ENCODE results near the gene PLEKHA7. TPM values are rescaled to one million over a fixed set of nuclear protein-coding genes. Genes with fewer than 3 reads are reported as not detected.

PLEKHA7 gene
- total RNA-seq, 1 experiment from 2014 or later, result 57.6 TPM

- peaks cover 71% of the 10 kb centered on the region for H3K4me1 Mint-ChIP-seq (ENCODE audit: low read depth, unreplicated experiment)
- TF ChIP-seq, protein P1, sequence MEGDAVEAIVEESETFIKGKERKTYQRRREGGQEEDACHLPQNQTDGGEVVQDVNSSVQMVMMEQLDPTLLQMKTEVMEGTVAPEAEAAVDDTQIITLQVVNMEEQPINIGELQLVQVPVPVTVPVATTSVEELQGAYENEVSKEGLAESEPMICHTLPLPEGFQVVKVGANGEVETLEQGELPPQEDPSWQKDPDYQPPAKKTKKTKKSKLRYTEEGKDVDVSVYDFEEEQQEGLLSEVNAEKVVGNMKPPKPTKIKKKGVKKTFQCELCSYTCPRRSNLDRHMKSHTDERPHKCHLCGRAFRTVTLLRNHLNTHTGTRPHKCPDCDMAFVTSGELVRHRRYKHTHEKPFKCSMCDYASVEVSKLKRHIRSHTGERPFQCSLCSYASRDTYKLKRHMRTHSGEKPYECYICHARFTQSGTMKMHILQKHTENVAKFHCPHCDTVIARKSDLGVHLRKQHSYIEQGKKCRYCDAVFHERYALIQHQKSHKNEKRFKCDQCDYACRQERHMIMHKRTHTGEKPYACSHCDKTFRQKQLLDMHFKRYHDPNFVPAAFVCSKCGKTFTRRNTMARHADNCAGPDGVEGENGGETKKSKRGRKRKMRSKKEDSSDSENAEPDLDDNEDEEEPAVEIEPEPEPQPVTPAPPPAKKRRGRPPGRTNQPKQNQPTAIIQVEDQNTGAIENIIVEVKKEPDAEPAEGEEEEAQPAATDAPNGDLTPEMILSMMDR (IDR thresholded peaks at IDR 0.05; ENCODE audit: insufficient read depth in 1 of 2, low read depth in 1 of 2, low read length in 1 of 2, severe bottlenecking in 1 of 2, unreplicated experiment in 1 of 2), result no peak
- intact Hi-C loops (cut with micrococcal nuclease; ENCODE audit: unreplicated experiment), result no loop called here
- H3K36me3 Mint-ChIP-seq (ENCODE audit: insufficient read depth, unreplicated experiment), result no peaks in the 10 kb centered on the region
- no peaks in the 10 kb centered on the region for H3K27me3 Mint-ChIP-seq (ENCODE audit: insufficient read depth, unreplicated experiment)
- ChIA-PET CTCF (interaction anchor here (1.1 kb wide), 1 partner anchor 80 kb away, joined by 3 read pairs; no protein-coding TSS in a partner anchor), POLR2A (no interaction called here)
- no TSS peak for BruUV-seq (replicated peaks)
- peak in 1 of 2 experiments; percentile 27 for DNase-seq
- Histone ChIP-seq H3K4me3 (ENCODE audit: low read depth, low read length) (no peak overlapping the region), H3K9me3 (no peaks in the 10 kb centered on the region), H3K4me1 (peaks cover 70% of the 10 kb centered on the region), H3K27me3 (replicated peaks; ENCODE audit: control insufficient read depth, insufficient read depth, low read length) (no peaks in the 10 kb centered on the region), H3K36me3 (ENCODE audit: control insufficient read depth, insufficient read depth, low read length) (no peaks in the 10 kb centered on the region)
- H3K4me3 Mint-ChIP-seq (ENCODE audit: unreplicated experiment), result no peak overlapping the region
- H3K9me3 Mint-ChIP-seq (ENCODE audit: unreplicated experiment), result no peaks in the 10 kb centered on the region
- no peak overlapping the region for H3K27ac Mint-ChIP-seq (ENCODE audit: unreplicated experiment)
Measured at GRCh38 chr11:16899708-16900303, 114.4 kb downstream of the PLEKHA7 start.

DNA sequence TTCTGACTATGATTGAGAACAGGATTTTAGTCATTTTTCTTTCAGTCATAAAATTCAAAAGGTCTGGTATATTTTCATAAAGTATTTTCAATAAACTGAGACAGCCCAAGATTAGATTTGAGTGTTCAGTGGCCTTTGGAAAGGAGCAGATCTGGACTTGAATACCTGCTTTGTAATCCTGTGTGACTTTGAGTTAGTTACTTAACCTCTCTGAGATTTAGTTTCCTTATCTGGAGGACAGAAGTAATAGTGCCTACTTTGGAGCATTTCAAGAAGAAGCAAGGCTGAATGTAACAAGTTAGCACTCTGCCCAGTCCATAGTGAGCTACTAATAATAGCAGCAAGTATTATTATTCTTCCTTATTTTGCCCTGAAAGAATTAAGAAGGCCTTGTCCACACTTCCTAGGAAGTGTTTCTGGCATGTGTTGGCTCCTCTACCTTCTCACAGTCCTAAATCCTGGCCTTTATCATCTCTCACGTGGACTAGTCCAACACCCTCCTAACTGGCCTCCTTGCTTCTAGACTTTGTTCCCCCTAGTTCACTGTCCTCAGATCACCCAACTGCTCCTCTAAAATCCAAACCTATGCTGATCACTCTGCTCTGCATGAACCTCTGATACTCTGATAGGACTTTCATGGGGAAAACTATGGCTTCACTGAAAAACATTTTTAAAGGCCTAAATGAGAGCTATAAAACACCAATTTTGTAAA, 115.8 kb downstream of the PLEKHA7 start:
- intact Hi-C loops (cut with micrococcal nuclease; ENCODE audit: unreplicated experiment), result no loop called here
- TF ChIP-seq, protein P1 (IDR thresholded peaks at IDR 0.05; ENCODE audit: insufficient read depth in 1 of 2, low read depth in 1 of 2, low read length in 1 of 2, severe bottlenecking in 1 of 2, unreplicated experiment in 1 of 2), result no peak
- DNase-seq, result no peak
- ChIA-PET CTCF (no interaction called here), POLR2A (no interaction called here)
- no peaks in the 10 kb centered on the region for H3K9me3 ChIP-seq
- H3K36me3 ChIP-seq (ENCODE audit: control insufficient read depth, insufficient read depth, low read length), result no peaks in the 10 kb centered on the region
- Mint-ChIP-seq H3K27ac (ENCODE audit: unreplicated experiment) (peak overlapping the region; percentile 5), H3K4me1 (ENCODE audit: low read depth, unreplicated experiment) (peaks cover 77% of the 10 kb centered on the region), H3K9me3 (ENCODE audit: unreplicated experiment) (no peaks in the 10 kb centered on the region), H3K27me3 (ENCODE audit: insufficient read depth, unreplicated experiment) (no peaks in the 10 kb centered on the region), H3K4me3 (ENCODE audit: unreplicated experiment) (no peak overlapping the region), H3K36me3 (ENCODE audit: insufficient read depth, unreplicated experiment) (no peaks in the 10 kb centered on the region)
- peaks cover 82% of the 10 kb centered on the region for H3K4me1 ChIP-seq
- BruUV-seq (replicated peaks), result no TSS peak
- H3K27me3 ChIP-seq (replicated peaks; ENCODE audit: control insufficient read depth, insufficient read depth, low read length), result no peaks in the 10 kb centered on the region
- no peak overlapping the region for H3K4me3 ChIP-seq (ENCODE audit: low read depth, low read length)

GRCh38 chr11:16897470-16898061, 116.6 kb downstream of the PLEKHA7 start:
- H3K36me3 ChIP-seq (ENCODE audit: control insufficient read depth, insufficient read depth, low read length), result no peaks in the 10 kb centered on the region
- intact Hi-C loops (cut with micrococcal nuclease; ENCODE audit: unreplicated experiment), result no loop called here
- no peak overlapping the region for H3K4me3 Mint-ChIP-seq (ENCODE audit: unreplicated experiment)
- no peaks in the 10 kb centered on the region for H3K27me3 Mint-ChIP-seq (ENCODE audit: insufficient read depth, unreplicated experiment)
- H3K9me3 Mint-ChIP-seq (ENCODE audit: unreplicated experiment), result no peaks in the 10 kb centered on the region
- H3K27ac Mint-ChIP-seq (ENCODE audit: unreplicated experiment), result no peak overlapping the region
- H3K9me3 ChIP-seq, result no peaks in the 10 kb centered on the region
- TF ChIP-seq, protein P1 (IDR thresholded peaks at IDR 0.05; ENCODE audit: insufficient read depth in 1 of 2, low read depth in 1 of 2, low read length in 1 of 2, severe bottlenecking in 1 of 2, unreplicated experiment in 1 of 2), result no peak
- no peak for DNase-seq
- H3K4me1 ChIP-seq, result peaks cover 83% of the 10 kb centered on the region
- H3K4me3 ChIP-seq (ENCODE audit: low read depth, low read length), result no peak overlapping the region
- BruUV-seq (replicated peaks), result no TSS peak
- POLR2A ChIA-PET, result no interaction called here
- peaks cover 75% of the 10 kb centered on the region for H3K4me1 Mint-ChIP-seq (ENCODE audit: low read depth, unreplicated experiment)
- CTCF ChIA-PET, result interaction anchor here (1.4 kb wide), 1 partner anchor 77 kb away, joined by 6 read pairs; no protein-coding TSS in a partner anchor
- no peaks in the 10 kb centered on the region for H3K27me3 ChIP-seq (replicated peaks; ENCODE audit: control insufficient read depth, insufficient read depth, low read length)
- H3K36me3 Mint-ChIP-seq (ENCODE audit: insufficient read depth, unreplicated experiment), result no peaks in the 10 kb centered on the region

Data from Caco-2 (cell line).